ENCODE results near the gene VTI1B.
"Not testable (repeated sequence)": the region's sequence is repeated elsewhere in the genome, so short reads cannot be mapped to it uniquely, and the experiment has no call there.

VTI1B gene, protein sequence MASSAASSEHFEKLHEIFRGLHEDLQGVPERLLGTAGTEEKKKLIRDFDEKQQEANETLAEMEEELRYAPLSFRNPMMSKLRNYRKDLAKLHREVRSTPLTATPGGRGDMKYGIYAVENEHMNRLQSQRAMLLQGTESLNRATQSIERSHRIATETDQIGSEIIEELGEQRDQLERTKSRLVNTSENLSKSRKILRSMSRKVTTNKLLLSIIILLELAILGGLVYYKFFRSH

DNA sequence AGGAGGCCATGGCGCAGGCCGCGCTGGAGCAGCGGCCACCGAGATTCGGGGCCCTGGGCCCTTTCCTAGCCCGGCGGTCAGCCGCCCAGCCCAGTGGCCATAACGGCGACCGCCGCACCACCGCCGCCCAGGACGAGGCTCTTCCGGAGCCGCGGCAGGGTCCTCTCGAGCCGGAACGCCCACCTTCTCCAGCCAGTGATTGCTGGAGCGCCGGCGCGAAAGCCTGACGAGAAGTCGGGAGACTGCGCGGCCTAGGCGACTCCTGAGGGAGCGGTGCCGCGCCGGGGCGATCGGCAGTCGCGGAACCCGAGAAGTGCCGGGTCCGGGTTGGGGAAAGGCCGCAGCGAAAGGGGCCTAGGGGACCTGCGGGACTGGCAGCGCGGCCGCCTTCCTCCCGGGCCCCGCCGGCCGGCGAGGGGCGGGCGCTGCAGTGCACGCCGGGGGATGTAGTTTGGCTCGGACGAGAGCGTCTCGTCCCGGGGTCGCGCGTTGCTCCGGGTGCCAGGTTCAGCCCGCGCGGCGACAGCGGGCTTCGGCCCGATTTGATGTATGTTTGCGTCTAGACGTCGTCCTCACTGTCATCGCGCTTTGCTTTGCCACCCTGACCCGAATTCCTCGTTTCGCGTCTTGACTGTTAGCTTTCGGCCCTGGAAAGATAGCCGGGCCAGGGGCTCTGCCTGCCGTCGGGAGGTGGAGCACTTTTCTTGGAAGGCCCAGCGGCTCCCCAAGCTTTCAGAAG is at the start of gene VTI1B:
Gene VTI1B, minus strand, starts transcription at position 153 of the 739 bp plus-strand sequence. Its CDS starts 143 bp downstream, at position 10.
- peak; percentile 77 for DNase-seq

DNA sequence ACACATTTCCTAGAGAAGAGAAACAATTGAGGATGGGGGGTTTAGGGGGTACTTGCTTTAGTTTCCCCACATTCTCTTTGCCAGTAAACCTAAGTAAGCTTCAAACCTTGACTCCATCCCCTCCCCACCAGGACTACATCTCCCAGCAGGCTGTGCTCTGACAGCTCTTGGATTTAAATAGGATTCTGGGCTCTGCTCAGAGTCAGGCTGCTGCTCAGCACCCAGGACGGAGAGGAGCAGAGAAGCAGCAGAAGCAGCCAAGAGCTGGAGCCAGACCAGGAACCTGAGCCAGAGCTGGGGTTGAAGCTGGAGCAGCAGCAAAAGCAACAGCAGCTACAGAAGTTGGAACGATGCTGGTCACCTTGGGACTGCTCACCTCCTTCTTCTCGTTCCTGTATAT is 47.9 kb upstream of the VTI1B start:
- DNase-seq: no peak

DNA sequence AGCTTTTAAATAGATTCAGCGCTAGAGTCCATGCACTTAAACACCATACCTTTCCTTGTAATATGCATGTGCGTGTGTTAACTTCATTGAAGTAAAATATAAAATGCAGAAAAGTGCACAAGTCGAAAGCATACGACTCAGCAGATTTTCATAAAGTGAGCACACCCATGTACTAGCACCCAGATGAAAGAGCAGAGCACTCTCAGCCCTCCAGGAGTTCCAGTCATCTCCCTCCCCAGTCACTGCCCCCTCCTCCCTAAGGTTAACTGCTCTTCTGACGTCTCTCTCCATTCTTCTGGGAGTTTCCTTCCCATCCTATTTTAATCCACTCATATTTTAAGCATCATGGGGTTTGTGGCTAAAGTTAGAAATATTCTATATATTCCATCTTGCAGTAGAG is 47.4 kb upstream of the VTI1B start:
- DNase-seq: no peak

DNA sequence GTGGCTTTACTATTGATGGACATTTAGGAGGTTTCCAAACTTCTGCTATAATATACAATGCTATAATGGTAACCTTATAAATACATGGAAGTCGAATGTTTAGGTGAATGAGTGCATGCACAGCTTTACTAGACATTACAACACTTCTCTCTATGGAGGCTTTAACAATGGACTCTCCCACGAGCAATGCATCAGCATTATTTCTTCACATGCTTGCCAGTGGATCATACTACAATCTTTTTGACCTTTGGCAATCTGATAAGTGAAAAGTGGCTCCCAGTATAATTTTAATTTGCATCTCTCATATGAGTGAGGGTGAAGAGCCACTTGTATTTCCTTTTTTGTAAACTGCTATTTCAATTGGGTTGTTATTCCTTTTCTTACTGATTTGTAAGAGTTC is 45.4 kb upstream of the VTI1B start:
- no peak for DNase-seq

DNA sequence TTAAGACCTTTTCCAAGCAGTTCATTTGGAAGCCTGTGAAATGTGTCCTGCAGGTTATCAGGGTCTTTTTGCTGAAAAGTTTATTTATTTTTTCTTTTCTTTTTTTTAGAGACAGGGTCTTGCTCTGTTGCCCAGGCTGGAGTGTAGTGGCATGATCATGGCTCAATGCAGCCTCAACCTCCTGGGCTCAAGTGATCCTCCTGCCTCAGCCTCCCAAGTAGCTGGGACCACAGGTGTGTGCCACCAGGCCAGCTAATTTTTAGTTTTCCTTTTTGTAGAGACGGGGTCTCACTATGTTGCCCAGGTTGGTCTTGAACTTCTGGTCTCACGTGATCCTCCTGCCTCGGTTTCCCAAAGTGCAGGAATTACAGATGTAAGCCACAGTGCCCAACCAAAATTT is 45.0 kb upstream of the VTI1B start:
- not testable (repeated sequence) for DNase-seq

DNA sequence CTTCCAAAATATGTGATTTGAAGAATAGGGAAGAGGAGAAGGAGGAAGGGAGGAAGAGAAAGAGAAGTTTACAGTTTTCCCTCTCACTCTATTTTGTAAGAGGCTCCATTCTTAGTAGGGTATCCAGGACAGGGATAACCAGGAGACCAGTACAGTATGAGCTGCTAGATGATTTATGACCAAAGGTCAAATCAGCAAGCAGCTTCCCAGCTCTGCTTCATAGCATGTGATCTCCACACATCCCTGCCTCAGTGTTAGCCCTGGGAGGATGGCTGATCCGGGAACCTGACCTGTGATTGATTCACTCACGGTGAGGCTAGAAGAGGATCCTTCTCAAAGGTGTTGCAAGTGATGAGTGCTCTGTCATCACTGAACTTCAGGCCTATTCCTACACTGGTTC is 43.8 kb upstream of the VTI1B start:
- DNase-seq: no peak

DNA sequence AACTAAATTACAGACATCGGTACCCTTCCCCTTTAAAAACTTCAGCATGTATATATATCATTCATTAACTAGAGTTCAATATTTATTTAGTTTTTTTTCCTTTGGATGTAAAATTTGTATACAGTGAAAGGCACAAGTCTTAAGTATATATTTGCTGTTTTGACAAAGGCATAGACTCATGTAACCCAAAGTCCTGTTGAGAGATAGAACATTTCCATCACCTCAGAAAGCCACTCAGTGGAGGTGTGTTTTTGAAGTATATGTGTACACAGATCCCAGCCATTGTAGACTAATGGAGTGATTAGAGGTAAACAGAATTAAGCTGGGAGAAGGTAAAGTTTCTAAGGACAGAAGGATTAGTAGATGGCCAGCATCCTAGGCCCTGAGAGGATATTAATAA is 42.6 kb upstream of the VTI1B start:
- DNase-seq: no peak

DNA sequence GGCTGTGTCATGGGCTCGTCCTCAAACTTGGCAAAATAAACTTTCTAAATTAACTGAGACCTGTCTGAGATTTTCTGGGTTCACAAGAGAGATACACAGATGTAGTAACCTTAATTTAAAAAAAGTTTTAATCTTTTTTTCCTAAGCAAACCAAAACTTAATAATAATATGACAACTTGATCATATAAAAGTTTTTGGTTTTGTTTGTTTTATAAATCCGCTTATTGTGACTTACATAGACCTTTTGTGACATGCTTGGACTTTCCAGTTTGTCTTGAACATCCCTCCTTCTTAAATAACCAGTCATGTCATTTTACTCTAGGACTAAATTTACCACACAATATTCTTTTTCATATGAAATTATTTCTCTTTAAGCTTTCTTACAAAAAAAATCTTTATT is 35.8 kb upstream of the VTI1B start:
- no peak for DNase-seq

DNA sequence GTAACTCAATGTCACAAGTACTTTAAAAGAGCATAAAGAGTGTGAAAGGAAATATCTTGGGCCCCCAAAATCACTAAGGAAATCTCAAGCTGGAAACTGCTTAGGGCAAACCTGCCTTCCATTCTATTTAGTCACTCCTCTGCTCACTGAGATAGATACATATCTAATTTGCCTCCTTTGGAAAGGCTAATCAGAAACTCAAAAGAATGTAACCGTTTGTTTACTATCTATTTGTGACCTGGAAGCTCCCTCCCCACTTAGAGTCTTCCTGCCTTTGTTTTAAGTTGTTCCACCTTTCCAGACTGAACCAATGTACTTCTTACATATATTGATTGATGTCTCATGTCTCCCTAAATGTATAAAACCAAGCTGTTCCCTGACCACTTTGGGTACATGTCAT is 35.4 kb upstream of the VTI1B start:
- not testable (repeated sequence) for DNase-seq

DNA sequence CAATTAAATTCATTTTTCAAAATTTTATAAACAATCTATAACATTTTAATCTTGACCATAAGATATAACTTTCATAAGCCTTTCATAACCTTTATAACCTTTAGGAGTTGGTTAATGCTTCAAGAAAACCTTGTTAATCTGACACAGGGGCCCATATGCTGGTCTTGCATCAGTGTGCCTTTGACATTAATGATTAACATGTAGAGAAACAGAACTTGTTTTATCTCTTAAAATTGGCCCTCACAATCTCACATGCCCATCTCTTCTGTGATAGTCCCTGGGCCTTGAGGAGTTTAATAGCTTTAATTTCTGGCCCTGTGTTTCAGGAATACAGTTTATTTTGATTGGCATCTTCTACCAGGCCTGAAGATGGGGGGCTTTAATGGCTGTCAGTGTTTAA is 34.9 kb upstream of the VTI1B start:
- not testable (repeated sequence) for DNase-seq

DNA sequence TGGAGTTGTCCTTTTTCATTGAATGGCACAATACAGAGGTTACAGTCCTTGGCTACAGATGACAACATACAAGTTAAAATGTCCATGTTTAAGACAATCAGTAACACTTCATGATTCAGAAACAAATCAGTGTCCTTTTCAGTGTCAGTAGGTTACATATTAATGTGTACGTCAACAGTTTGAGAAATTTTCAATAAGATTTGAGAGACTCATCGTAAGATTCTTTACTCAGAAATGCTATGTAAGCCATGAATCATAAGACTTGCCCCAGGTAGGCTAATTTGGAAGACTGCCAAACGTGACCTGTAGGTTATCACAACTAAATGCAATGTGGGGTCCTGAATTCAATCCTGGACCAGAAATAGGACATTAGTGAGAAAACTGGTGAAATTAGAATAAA is 30.8 kb upstream of the VTI1B start:
- DNase-seq: no peak

DNA sequence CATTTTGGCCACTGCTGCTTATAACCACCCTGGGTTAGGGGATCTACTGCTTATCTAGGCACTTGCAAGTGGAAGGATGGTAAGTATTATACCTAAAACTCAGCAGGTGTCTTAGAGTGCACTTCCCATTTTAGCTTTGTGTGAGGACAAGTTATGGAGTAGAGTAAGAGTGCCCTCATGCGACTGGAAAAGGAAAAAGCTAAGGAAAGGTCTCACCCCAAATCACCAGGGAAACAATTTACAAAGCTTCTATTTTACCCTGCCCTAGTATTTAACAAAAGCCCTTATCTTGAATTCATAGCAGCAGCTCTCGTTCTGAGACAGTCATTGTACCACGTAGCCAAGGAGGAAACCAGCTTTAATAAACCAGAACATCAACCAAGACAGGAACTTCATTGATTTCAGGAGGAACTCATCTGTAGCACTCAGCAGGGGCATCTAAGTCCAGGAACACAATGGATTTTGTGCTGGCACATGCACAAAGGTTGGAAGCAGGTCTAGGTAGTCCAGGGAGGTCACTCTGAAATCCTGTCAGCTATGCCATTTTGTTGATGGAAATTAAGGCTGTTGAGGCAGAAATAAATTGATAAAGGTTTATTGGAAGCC is 30.2 kb upstream of the VTI1B start:
- DNase-seq: peak; percentile 35

DNA sequence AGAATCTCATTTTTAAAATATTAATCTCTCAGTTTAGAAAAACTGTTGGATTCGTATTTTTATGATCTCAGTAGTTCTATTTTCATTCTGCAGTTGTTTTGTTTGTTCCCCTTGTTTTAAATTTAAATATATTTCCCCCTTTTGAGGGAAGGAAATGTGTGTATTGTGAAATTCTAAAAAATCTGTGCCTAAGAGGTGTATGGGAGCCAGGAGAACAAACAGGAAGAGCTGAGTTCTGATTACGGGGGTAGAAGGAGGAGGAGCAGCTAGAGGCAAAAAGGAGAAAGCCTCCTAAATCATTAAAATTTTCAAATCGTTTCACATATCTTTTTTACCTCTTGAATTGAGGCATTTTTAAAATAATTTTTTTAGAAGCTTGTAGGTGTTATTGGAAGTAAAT is 29.6 kb upstream of the VTI1B start:
- DNase-seq: no peak

DNA sequence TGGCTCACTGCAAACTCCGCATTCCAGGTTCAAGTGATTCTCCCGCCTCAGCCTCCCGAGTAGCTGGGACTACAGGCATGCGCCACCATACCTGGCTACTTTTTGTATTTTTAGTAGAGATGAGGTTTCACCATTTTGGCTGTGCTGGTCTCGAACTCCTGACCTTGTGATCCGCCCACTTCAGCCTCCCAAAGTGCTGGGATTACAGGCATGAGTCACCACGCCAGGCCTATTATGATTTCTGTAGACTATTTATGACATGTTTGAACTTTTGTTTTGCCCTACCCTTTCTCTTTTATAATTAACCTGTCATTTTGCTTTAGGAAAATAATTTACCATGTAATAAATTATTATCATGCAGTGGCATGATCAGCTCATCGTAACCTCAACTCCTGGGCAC is 27.1 kb upstream of the VTI1B start, which contains the start of gene RDH12:
Gene RDH12, plus strand, starts transcription at position 395 of the 400 bp plus-strand sequence. CDS start 20,757 bp downstream, outside the sequence.
- not testable (repeated sequence) for DNase-seq

DNA sequence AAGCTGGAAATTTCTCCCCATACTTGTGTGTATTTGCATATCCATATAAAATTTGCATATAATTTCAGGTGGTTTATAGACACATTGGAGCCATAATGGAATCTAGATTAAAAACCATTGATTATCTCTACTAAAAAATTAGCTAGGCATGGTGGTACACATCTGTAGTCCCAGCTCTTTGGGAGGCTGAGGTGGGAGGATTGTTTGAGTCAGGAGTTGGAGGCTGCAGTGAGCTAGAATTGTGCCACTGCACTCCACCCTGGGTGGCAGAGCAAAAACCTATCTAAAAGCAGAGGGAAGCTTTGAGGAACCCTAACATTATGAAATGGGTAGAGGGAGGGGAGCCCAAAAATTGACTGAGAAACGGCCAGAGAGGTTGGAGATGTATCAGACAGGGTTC is 23.7 kb upstream of the VTI1B start:
- DNase-seq: no peak

DNA sequence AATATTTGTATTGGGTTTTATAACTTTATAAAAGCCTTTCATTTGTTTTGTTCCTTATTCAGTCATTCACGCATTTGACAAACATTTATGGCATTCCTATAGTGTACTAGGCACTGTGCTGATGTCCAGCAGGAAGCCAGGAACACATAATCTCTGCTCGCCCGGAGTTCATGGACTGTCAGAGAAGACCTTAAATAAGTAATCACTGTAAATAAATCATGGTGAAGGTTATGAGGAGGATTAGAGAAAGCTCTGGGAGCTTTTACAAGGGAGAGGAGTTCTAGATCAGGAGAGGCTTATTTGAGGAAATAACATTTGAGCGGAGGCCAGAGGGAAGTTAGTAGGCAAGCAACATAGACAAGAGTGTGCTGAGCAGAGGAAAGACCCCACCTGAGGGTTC is 22.6 kb upstream of the VTI1B start:
- DNase-seq: no peak

DNA sequence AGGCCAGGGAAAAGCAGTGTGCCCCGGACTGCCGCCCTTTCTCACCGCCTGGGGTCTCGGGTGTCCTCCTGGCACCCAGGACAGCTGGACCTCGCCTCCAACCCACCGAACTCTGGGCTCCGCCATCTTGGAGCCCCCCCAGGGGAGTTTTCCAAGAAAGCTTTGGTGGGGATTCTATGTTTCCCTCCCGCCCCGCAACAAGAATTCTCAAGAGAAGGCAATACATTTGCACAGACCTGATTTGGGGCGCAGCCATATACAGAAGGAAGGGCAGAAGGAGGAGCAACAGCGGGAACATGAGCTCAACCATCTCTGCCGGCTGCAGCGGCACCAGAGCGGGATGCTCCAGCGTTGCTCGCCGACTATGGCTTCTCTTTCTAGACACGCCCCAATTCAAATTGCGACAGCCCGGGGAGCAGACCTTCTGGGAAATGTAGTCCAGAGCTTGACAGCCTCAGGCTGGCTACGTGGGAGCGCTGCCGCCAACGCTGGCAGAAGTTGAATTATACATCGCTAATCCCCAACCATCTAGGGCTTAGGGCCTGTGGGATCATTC is 21.0 kb upstream of the VTI1B start, which contains the start of gene RDH11:
Gene RDH11, minus strand, starts transcription at position 371 of the 556 bp plus-strand sequence. Its CDS starts 61 bp downstream, at position 310.
- peak; percentile 92 for DNase-seq

DNA sequence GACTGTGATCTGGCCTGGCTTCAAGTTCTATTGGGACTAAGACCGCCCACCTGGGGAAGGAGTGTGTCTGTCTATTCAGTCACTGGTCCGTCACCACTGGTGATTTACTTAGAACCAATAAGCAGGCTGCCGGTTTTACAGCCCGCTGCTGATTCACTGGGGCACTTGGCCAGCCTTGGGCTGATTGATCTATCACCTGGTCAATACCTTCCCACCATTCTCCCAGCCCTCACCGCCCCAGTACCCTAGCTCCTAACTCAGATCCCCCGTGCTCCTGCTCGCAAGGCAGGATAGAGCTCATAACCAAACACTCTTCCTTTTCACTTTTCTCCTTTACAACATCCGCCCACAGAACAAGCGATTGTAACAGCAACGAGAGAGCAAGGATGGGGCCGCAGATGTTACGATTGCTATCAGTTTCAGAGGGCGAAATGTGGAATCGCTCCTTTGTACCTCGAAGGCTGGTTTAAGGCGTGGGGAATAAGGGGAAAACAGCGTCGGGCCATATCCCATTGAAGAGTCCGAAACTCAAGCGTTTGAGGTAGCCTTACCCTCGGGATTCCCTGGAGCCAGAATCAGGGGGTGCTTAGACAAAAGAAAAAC is 20.5 kb upstream of the VTI1B start:
- DNase-seq: peak; percentile 71

DNA sequence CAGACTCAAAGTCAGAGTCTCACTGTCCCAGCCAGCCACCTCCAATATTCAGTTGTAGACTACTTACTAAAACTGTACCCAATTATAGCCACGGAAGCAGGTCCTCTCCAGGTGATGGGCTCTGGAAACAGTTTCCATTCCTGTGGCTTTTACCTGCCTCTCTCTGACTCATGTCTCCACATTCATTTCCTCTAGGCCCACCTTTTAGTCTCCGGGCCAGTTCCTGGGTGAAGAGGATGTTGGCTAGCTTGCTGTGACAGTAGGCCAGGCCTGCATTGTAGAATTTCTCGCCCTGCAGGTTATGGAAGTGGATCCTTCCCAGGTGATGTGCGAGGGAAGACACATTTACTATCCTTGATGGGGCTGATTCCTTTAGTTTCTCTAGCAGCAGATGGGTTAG is 15.6 kb upstream of the VTI1B start:
- DNase-seq: no peak

DNA sequence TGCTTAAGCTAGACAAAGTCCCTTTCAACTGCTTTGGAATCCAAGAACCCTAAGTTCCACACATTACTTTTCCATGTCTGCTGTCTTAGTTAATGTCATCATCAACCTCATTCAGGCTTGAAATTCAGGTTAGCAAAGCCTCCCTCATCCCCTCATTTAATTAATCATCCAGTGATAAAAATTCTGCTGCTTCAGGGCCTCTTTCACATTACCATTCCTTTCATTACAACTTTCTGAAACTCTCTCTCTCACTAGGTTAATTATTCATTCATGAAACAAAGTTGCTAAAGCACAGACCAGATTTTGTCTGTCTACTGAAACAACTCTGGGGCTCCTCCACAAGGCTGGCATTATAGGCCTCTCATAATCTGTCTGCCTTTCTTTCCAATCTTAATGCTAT is 9.4 kb upstream of the VTI1B start:
- no peak for DNase-seq

DNA sequence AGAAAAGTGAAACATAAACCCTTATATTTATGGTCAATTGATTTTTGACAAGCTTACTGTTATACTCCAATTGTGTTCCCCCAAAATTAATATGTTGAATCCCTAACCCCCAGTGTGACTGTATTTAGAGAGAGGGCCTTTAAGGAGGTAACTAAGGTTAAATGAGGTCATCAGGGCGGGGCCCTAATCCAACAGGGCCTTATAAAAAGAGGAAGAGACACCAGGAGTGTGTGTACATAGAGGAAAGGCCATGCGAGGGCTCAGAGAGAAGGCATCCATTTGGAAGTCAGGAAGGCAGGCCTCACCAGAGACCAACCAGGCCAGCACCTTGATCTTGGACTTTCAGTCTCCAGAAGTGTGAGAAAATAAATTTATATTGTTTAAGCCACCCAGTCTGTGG is 6.5 kb upstream of the VTI1B start:
- DNase-seq: no peak

DNA sequence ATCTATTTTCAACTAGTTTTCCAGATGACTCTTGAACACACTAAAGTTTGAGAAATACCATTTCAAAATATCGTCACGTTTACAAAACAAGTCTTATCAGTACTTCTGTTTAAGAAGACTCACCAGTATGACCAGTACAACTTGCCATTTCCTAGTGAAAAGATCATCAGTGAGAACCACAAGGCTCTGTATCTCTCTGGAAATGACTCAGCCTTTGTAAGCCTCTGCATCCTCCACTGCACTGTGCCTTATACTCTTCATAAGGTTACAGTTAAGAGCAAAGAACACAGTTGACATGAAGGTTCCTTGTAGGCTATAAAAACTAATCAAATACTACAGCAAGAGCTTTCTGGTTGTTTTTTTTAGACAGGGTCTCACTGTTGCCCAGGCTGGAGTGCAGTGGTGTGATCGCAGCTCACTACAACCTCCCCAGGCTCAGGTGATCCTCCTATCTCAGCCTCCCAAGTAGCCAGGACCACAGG is 5.7 kb upstream of the VTI1B start:
- no peak for DNase-seq

DNA sequence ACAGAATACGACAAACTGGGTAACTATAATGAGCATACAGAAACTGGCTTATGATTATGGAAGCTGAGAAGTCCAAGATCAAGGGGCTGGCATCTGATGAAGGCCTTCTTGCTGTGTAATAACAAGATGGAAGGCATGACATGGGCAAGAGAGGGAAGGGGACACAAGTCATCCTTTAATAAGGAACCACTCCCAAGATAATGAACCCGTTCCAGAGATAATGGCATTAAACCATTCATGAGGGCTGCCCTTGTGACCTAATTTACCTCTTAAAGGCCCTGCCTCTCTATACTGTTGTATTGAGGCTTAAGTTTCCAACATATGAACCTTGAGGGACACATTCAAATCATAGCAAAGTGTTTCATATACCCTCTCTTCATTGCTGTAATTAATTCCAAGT is 4.6 kb upstream of the VTI1B start:
- no peak for DNase-seq
